Measurements from ENCODE around the gene KIAA2012. TPM values are rescaled to one million over a fixed set of nuclear protein-coding genes. Genes with fewer than 3 reads are reported as not detected.
A peak's percentile ranks its signal among the peaks of the same experiment; 100 is the strongest.

The KIAA2012 gene
- total RNA-seq, 1 donor from 2014 or later, result 0.11 TPM

- Histone ChIP-seq H3K36me3 (no peaks in the 10 kb centered on the region), H3K27me3 (no peaks in the 10 kb centered on the region), H3K4me1 (peaks cover 0 to 7% of the 10 kb centered on the region in 2 donors), H3K9me3 (no peaks in the 10 kb centered on the region), H3K4me3 (no peak overlapping the region), H3K27ac (no peak overlapping the region)
- TF ChIP-seq CTCF (IDR thresholded peaks at IDR 0.05), result no peak
- DNase-seq (ENCODE audit: low spot score in 2 of 2), result no peak
- intact Hi-C loops (cut with DNase I), result loop anchor here (5.0 to 10.0 kb wide), 5 partner anchors 147 to 913 kb away; partner anchors contain the start of genes BMPR2, CFLAR, FAM117B and TMEM237
These were observed 42.4 kb upstream of the KIAA2012 start for GRCh38 chr2:202030691-202031090.

- intact Hi-C loops (cut with DNase I), result loop anchor here (5.0 to 10.0 kb wide), 5 partner anchors 146 to 914 kb away; partner anchors contain the start of genes BMPR2, CFLAR, FAM117B and TMEM237
- peak overlapping the region in 1 of 2 donors; percentile 61 for H3K4me3 ChIP-seq
These were observed 41.7 kb upstream of the KIAA2012 start for GRCh38 chr2:202031246-202031951.

DNA sequence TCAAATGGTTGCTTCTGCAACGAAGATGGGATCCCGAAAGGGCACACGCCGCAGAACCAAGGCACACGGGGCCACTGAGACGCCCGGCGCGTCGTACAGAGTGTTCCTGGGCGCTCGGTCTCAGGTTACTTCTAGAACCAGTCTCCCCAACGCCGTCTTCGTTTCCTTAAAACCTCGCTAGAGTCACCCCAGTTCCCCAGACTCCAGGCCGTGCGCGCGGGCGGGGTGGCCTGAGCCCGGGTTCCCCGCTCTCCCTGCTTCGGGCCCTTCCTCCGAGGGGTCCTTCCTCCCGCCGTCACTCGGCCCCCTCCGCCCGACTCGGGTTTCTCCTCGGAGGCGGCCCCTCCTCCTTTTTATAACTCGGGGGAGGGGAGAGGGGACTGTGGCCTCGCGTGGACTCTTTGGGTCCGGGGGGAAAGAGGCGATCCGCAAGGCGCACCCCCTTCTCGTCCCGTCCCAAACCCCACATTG lies 40.2 kb upstream of the KIAA2012 start:
- intact Hi-C loops (cut with DNase I), result loop anchor here (2.0 to 10.0 kb wide), 6 partner anchors 144 to 916 kb away; partner anchors contain the start of genes ALS2, BMPR2, CFLAR and FAM117B
- Histone ChIP-seq H3K4me1 (peaks cover 0 to 15% of the 10 kb centered on the region in 2 donors), H3K27ac (peak overlapping the region; percentile 95 to 96), H3K9me3 (no peaks in the 10 kb centered on the region), H3K4me3 (peak overlapping the region; percentile 61 to 81), H3K36me3 (no peaks in the 10 kb centered on the region), H3K27me3 (no peaks in the 10 kb centered on the region)
- DNase-seq (ENCODE audit: low spot score in 2 of 2), result peak in 1 of 2 donors; percentile 78
- TF ChIP-seq CTCF (IDR thresholded peaks at IDR 0.05), result no peak

More at GRCh38 chr2:202031246-202031951, 41.7 kb upstream of the KIAA2012 start:
- Histone ChIP-seq H3K4me1 (peaks cover 0 to 11% of the 10 kb centered on the region in 2 donors), H3K9me3 (no peaks in the 10 kb centered on the region), H3K27ac (peak overlapping the region; percentile 95 to 96), H3K27me3 (no peaks in the 10 kb centered on the region), H3K36me3 (no peaks in the 10 kb centered on the region)
- no peak for DNase-seq (ENCODE audit: low spot score in 2 of 2)
- TF ChIP-seq CTCF (IDR thresholded peaks at IDR 0.05), result no peak

DNA sequence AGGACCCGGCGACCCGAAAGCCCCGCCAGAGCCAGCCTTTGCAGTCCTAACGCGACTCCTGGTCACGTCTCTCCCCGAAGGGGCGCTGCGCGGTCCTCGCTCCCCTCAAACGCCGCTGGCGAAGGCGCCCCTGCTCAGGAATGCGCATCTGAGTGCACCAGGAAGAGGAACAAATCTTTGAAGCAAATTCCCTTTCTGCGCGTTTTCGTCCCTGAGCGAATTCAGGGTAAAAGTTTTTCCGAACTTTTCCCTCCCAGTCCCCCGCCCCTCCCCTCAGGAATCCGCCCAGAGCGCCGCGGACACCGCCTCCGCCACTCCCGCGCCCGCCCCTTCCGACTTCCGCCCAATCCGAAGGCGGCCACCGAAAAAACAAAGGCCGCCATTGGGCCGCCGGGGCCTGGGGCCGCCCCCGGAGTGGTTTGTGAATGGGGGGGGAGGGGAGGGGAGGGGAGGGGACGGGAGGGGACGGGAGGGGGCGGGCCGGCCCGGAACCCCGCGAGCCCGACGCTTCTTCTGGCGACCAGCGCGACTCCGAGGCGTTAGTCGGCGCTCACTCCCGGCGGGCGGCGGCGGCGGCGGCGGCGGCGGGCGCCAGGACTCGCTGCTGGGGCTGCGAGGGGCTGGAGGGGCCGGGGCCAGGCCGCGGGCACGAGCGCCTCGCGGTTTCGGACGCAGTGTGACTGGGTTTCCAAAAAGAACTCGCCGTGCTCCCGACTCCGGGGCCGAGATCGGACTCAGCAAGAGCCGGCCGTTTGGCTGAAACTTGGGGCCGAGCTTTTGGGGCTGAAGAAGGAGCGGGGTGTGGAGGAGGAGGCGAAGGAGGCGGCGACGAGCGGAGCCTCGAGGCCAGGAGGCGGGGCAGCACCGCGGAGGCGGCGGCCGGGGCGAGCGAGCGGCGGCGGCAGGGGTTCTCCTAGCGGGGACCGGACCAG lies 39.5 kb upstream of the KIAA2012 start, which contains the start of gene FZD7:
FZD7 (plus strand) TSS at position 539 of the 932 bp plus-strand sequence. CDS start 793 bp downstream, outside the sequence.
- Histone ChIP-seq H3K9me3 (no peaks in the 10 kb centered on the region), H3K27me3 (no peaks in the 10 kb centered on the region), H3K4me3 (peak within 1 kb of the TSS; percentile 61 to 81), H3K4me1 (peaks cover 0 to 15% of the 10 kb centered on the region in 2 donors), H3K36me3 (no peaks in the 10 kb centered on the region), H3K27ac (peak within 1 kb of the TSS; percentile 95 to 96)
- peak; percentile 72 to 95 for DNase-seq (ENCODE audit: low spot score in 2 of 2)
- TF ChIP-seq CTCF (IDR thresholded peaks at IDR 0.05), result peak in 1 of 3 experiments; percentile 28
- intact Hi-C loops (cut with DNase I), result loop anchor here (1.0 to 10.0 kb wide), 7 partner anchors 144 to 916 kb away; partner anchors contain the start of genes ALS2, BMPR2, CFLAR and FAM117B
